HUES64 (cell line): ENCODE measurements around the gene UPK3A.
A peak's percentile ranks its signal among the peaks of the same experiment; 100 is the strongest.

Source experiments
- H3K27ac ChIP-seq: 2 replicates; pipeline ENCODE4 v1.7.0; 2013; ENCODE audit warnings: low read depth, low read length, inconsistent platforms
- H3K27me3 ChIP-seq: 2 replicates; pipeline ENCODE4 v1.6.1; 2013; ENCODE audit warnings: mild to moderate bottlenecking, low read length; ENCODE audit not compliant: insufficient read depth
- H3K36me3 ChIP-seq: 2 replicates; pipeline ENCODE4 v1.6.1; 2013; ENCODE audit warnings: mild to moderate bottlenecking, low read length; ENCODE audit not compliant: insufficient read depth
- H3K4me1 ChIP-seq: 2 replicates; pipeline ENCODE4 v1.6.1; 2013; ENCODE audit warnings: mild to moderate bottlenecking, low read length, moderate library complexity; ENCODE audit not compliant: insufficient read depth
- H3K4me3 ChIP-seq: 2 replicates; pipeline ENCODE4 v1.5.1; 2013; ENCODE audit warnings: mild to moderate bottlenecking, low read length, moderate library complexity
- H3K9ac ChIP-seq: 2 replicates; pipeline ENCODE4 v1.6.1; 2013; ENCODE audit warnings: mild to moderate bottlenecking, low read depth, low read length
- H3K9me3 ChIP-seq: 2 replicates; pipeline ENCODE4 v1.6.1; 2013; ENCODE audit warnings: low read depth, low read length; ENCODE audit not compliant: insufficient read depth
- WGBS: fragments of 150-250, 120-280 bp; methylation state at CpG from one replicate; pipeline ENCODE4 v1.1.7; 2013; ENCODE audit warnings: missing lambda C conversion rate; 5-methylcytosine and 5-hydroxymethylcytosine counted together

Gene UPK3A

DNA sequence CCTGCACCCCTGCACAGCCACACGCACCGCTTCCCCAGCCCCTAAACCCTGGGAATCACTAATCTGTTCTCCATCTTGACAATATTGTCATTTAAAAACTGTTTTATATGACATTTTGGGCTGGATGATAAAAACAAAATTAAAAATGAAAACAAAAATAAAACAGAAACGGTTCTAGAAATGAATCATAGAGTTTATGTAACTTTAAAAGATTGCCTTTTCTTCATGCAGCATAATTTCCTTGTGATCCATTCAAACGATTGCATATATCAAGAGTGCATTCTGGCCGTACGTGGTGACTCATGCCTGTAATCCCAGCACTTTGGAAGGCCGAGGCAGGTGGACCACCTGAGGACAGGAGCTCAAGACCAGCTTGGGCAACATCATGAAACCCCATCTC lies 18.4 kb downstream of the UPK3A start:
- Histone ChIP-seq H3K27ac (no peak overlapping the region), H3K9ac (no peak overlapping the region), H3K9me3 (no peaks in the 10 kb centered on the region), H3K27me3 (no peaks in the 10 kb centered on the region), H3K4me1 (peaks cover 11% of the 10 kb centered on the region; the same call in 1 of the 2 replicates), H3K4me3 (no peak overlapping the region), H3K36me3 (no peaks in the 10 kb centered on the region)
- WGBS, result 88% methylated on average over 7 of the region's 7 CpGs

DNA sequence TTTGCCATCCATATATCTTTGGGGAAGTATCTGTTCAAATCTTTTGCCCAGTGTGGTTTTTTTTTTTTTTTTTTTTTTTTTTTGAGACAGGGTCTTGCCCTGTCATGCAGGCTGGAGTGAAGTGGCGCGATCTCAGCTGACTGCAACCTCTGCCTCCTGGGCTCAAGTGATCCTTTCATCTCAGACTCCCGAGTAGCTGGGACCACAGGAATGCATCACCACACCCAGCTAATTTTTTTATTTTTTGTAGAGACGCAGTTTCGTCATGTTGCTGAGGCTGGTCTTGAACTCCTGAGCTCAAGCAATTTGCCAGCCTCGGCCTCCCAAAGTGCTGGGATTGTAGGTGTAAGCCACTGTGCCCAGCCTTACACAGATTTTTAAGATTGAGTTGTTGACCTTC lies 20.2 kb downstream of the UPK3A start:
- Histone ChIP-seq H3K27ac (no peak overlapping the region), H3K9ac (no peak overlapping the region), H3K4me3 (no peak overlapping the region), H3K9me3 (no peaks in the 10 kb centered on the region), H3K27me3 (no peaks in the 10 kb centered on the region), H3K4me1 (peaks cover 9% of the 10 kb centered on the region), H3K36me3 (no peaks in the 10 kb centered on the region)
- WGBS, result 95% methylated on average over 6 of the region's 6 CpGs

DNA sequence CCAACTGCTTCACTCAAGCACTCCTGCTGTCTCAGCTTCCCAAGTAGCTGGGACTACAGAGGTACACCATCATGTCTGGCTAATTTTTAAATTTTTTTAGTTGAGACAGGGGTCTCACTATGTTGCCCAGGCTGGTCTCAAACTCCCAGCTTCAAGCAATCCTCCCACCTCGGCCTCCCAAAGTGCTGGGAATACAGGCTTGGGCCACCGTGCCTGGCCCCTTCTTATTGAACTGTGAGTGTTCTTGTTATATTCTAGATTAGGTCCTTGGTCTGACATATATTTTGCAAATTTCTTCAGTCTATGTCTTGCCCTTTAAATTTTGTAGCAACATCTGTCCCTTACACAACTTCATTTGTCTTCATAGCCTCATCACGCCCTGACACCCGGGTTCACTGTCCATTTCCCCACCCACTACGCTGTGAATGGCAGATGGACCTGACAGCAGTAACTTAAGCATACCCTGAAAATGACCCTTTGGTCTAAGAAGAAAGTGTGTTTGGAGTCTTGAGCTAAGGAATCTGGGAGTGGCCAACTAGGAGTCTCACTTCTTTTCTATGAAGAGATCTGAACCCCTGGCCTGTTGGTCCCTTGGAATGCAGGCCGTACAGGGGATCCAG lies 20.8 kb downstream of the UPK3A start:
- peaks cover under 1% of the 10 kb centered on the region; the same call in 1 of the 2 replicates for H3K27me3 ChIP-seq
- H3K4me1 ChIP-seq, result peaks cover 9% of the 10 kb centered on the region
- H3K9me3 ChIP-seq, result no peaks in the 10 kb centered on the region
- H3K27ac ChIP-seq, result no peak overlapping the region
- H3K36me3 ChIP-seq, result no peaks in the 10 kb centered on the region
- 89% methylated on average over 6 of the region's 6 CpGs for WGBS
- no peak overlapping the region for H3K4me3 ChIP-seq
- H3K9ac ChIP-seq, result no peak overlapping the region

DNA sequence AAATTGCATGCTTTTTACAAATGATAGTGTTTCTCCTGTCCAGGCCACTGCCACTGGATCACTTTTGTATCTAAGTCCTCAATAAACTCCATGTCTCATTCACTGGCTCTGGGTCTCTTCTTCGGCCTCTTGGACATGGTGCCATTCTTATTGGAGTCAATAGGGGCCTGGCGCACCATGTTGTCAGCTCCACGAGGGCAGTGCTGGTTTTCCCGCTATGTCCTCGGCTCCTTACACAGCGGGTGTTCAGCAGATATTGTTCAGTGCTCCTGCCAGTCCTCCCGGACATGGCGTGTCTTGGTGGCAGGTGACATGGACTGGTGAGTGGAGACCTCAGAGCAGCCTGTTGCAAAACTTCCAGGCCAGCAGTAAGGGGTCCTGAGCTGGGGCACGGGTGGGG lies 21.4 kb downstream of the UPK3A start:
- Histone ChIP-seq H3K27ac (no peak overlapping the region), H3K36me3 (no peaks in the 10 kb centered on the region), H3K27me3 (peaks cover 6% of the 10 kb centered on the region), H3K9ac (no peak overlapping the region), H3K4me3 (no peak overlapping the region), H3K4me1 (peaks cover 15% of the 10 kb centered on the region), H3K9me3 (no peaks in the 10 kb centered on the region)
- WGBS, result 92% methylated on average over 9 of the region's 9 CpGs

DNA sequence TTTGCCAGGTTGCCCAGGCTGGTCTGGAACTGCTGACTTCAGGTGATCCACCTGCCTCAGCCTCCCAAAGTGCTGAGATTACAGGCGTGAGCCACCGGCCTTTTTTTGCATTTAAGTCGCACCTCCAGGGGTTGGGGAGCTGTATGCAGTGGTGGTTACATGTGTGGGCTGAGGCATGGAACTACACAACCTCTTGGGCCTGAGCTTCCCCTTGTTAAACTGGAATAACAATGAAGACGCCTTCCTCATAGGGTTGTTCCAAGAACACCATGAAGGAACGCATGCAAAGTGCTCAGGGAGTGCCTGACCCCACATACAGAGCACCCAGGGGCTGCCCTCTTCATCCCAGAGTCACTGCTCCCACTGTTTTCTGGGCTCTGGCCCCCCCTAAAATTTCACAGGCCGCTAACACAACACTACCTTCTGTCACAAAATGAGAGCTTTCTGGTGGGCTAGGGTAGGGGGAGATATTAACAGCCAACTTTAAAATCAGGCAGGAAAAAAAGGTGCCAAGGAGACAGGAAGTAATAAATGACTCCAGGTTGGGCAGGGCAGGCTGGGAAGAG lies 23.7 kb downstream of the UPK3A start:
- 86% methylated on average over 6 of the region's 6 CpGs for WGBS
- no peaks in the 10 kb centered on the region for H3K9me3 ChIP-seq
- peaks cover 21% of the 10 kb centered on the region for H3K4me1 ChIP-seq
- no peaks in the 10 kb centered on the region for H3K36me3 ChIP-seq
- peaks cover 9% of the 10 kb centered on the region for H3K27me3 ChIP-seq
- H3K27ac ChIP-seq, result peak overlapping the region; percentile 72; the same call in 1 of the 2 replicates
- H3K9ac ChIP-seq, result peak overlapping the region; percentile 58; the same call in 1 of the 2 replicates
- peak overlapping the region; percentile 81; the same call in 1 of the 2 replicates for H3K4me3 ChIP-seq

DNA sequence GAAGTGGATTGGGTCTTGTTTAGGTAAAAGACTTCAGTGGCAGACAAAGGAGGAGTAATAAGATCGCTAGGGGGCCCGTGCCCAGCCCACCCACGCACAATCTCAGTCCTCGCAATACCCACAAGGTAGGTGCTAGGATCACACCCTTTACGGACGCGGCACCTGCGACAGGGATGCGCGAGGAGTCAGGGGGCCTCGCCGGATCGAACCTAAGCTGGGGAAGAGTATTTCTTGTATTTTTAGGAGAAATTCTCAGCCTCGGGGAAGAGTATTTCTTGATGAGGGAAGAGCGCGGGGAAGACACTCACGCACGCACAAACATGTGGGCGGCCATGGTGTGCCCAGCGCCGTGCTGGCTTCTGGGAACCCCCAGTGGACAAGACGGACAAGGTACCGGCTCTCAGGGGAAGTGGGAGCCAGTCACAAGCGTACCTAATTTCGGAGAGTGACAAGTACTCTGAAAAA lies 24.2 kb downstream of the UPK3A start:
- Histone ChIP-seq H3K36me3 (no peaks in the 10 kb centered on the region), H3K9me3 (no peaks in the 10 kb centered on the region), H3K27me3 (peaks cover 9% of the 10 kb centered on the region), H3K4me3 (peak overlapping the region; percentile 81), H3K9ac (peak overlapping the region; percentile 58), H3K4me1 (peaks cover 21% of the 10 kb centered on the region), H3K27ac (peak overlapping the region; percentile 72)
- WGBS, result 67% methylated on average over 25 of the region's 25 CpGs

DNA sequence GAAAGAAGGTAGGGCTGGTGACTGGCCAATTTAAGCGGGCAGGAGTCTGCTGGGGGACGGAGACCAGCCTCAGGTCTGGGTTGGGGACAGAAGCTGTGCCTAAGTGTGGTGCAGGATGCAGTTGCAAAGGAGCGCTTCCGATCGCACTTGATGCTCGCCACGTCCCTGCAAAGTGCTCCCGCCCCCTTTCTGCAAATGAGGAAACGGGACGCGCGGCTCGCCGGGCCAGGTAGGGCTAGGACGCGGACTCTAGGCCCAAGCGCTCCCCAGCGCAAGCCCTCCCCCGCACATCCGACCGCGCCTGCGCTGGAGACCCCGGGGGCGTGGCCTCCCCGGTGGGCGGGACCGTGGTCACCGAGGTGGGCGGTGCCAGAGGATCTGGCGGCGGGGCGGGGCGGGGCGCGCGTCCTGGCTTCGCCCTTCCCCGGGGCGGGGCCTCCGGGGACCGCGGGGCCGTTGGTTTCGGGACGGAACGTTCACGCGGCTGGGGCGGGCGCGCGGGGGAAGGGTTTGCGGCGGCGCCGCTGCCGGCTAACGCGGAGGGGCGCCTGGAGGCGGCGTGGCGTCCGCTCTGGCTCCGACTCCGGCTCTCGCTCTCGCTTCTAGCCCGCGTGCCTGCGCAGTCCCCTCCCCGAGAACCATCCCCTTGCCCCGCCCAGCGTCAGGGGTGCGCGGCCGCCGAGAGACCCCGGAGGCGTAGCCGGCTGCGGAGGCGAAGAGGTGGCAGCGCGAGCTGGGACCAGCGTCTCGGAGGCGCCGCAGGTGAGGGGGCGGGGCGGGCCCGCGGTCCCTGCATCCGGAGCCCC lies 24.9 kb downstream of the UPK3A start, which contains the start of gene FAM118A:
FAM118A (plus strand) TSS at position 513 of the 806 bp plus-strand sequence. CDS start 12,446 bp downstream, outside the sequence.
- H3K4me1 ChIP-seq, result peaks cover 21% of the 10 kb centered on the region
- no peaks in the 10 kb centered on the region for H3K36me3 ChIP-seq
- H3K9me3 ChIP-seq, result no peaks in the 10 kb centered on the region
- H3K4me3 ChIP-seq, result peak within 1 kb of the TSS; percentile 81
- H3K27me3 ChIP-seq, result peaks cover 9% of the 10 kb centered on the region
- H3K9ac ChIP-seq, result peak within 1 kb of the TSS; percentile 82
- WGBS, result 1% methylated on average over 95 of the region's 95 CpGs
- H3K27ac ChIP-seq, result peak within 1 kb of the TSS; percentile 84

DNA sequence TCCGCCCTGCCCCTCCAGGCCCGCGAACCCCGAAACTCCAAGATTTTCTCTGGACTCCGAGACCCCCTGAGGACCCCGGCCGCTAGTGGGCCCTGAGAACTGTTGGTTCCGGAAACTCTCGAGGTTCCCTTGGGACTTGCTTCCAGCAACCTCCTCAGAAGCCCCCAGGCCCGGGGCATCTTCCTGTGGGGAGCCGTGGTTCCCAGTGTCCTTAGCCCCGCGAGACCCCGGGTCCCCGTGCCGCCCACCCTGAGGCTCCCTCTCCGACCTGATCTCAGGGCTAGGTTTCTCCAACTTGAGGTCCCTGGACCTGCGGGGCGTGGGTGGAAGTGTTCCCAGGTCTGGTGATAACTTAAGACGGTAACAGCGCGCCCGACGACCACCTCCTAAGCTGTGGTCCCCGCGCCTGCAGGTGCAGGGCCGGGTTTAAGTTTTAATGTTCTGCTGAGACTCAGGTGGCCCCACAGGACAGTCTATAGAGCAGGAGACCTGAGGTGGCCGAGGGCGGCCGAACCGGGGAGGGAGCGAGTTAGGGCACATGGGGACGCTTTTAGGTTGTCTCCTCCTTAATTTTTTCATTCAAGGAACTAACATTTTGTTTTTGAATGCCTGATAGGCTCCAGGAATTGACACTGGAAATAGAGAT lies 25.7 kb downstream of the UPK3A start:
- Histone ChIP-seq H3K27me3 (peaks cover 9% of the 10 kb centered on the region), H3K36me3 (no peaks in the 10 kb centered on the region), H3K9me3 (no peaks in the 10 kb centered on the region), H3K9ac (peak overlapping the region; percentile 82), H3K4me1 (peaks cover 21% of the 10 kb centered on the region), H3K27ac (peak overlapping the region; percentile 84; the same call in 1 of the 2 replicates), H3K4me3 (peak overlapping the region; percentile 81)
- 6% methylated on average over 33 of the region's 33 CpGs for WGBS

DNA sequence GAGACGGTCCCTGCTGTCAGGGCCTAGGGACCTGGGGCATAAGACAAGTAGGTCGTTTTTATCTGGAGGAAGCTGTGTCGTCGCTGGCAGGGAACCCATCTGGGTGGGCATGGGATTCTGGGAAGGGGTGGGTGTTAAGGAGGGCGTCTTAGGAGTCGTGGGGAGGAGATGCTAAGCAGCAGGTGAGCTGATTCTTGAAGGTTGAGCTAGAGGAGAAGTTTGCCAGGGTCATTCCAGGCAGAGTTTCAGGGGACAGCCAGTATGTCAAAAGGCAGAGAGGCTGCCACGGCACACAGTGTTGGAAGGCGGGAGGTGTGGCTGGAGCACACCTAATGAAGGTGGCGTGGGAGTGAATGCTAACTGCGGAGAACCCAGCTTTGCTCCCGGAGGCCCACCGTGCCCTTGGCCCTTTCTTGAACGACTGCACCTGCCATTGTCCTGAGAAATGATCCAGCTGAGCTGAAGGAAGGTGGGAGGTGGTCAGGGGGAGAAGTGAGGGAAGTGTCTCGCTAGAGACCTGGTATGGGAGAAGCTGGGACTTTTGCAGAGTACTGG lies 26.3 kb downstream of the UPK3A start:
- 52% methylated on average over 14 of the region's 14 CpGs for WGBS
- Histone ChIP-seq H3K27ac (no peak overlapping the region), H3K27me3 (peaks cover 9% of the 10 kb centered on the region), H3K4me3 (peak overlapping the region; percentile 81), H3K4me1 (peaks cover 21% of the 10 kb centered on the region), H3K36me3 (no peaks in the 10 kb centered on the region), H3K9ac (no peak overlapping the region), H3K9me3 (no peaks in the 10 kb centered on the region)

DNA sequence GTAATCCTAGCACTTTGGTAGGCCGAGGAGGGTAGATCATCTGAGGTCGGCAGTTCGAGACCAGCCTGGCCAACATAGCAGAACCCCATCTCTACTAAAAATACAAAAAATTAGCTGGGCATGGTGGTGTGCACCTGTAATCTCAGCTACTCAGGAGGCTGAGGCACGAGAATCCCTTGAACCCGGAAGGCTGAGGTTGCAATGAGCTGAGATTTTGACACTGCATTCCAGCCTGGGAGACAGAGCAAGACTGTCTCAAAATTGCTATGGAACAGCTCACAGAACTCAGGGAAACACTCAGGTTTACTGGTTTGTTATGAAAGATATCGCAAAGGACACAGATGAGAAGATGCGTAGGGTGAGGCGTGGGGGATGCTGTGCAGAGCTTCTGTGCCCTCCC lies 27.7 kb downstream of the UPK3A start:
- no peak overlapping the region for H3K27ac ChIP-seq
- WGBS, result 85% methylated on average over 8 of the region's 8 CpGs
- peaks cover 9% of the 10 kb centered on the region for H3K27me3 ChIP-seq
- peaks cover 21% of the 10 kb centered on the region for H3K4me1 ChIP-seq
- no peaks in the 10 kb centered on the region for H3K9me3 ChIP-seq
- no peak overlapping the region for H3K9ac ChIP-seq
- no peaks in the 10 kb centered on the region for H3K36me3 ChIP-seq
- no peak overlapping the region for H3K4me3 ChIP-seq
